HuH-7 (cell line): ENCODE results near the gene RPL10.
A peak's percentile ranks its signal among the peaks of the same experiment; 100 is the strongest.

Experiments
- DNase-seq: peaks from one replicate; pipeline ENCODE4 v3.0.0; 2011; ENCODE audit warnings: low spot score

RPL10 gene

GRCh38 chrX:154397888-154398667 lies at the start of gene RPL10:
Gene RPL10 (plus strand): TSS chrX:154398377. CDS start chrX:154398520, 143 bp downstream.
- DNase-seq = peak; percentile 96

GRCh38 chrX:154348646-154349358 lies 49.4 kb upstream of the RPL10 start:
- no peak for DNase-seq

- DNase-seq = no peak
These were observed 48.7 kb upstream of the RPL10 start for GRCh38 chrX:154349359-154349935.

- no peak for DNase-seq
These were observed 48.2 kb upstream of the RPL10 start for GRCh38 chrX:154349979-154350378.

- no peak for DNase-seq
These were observed 47.6 kb upstream of the RPL10 start for GRCh38 chrX:154350429-154351182.

GRCh38 chrX:154351183-154352011 lies 46.8 kb upstream of the RPL10 start:
- DNase-seq = no peak

GRCh38 chrX:154352012-154352401 lies 46.2 kb upstream of the RPL10 start:
- DNase-seq = no peak

- no peak for DNase-seq
These were observed 45.7 kb upstream of the RPL10 start for GRCh38 chrX:154352466-154352865.

GRCh38 chrX:154353172-154353843 lies 44.9 kb upstream of the RPL10 start:
- DNase-seq = no peak

- no peak for DNase-seq
These were observed 44.2 kb upstream of the RPL10 start for GRCh38 chrX:154354013-154354412.

- no peak for DNase-seq
These were observed 43.7 kb upstream of the RPL10 start for GRCh38 chrX:154354516-154354915.

GRCh38 chrX:154355094-154355775 lies 42.9 kb upstream of the RPL10 start:
- no peak for DNase-seq

- no peak for DNase-seq
These were observed 42.4 kb upstream of the RPL10 start for GRCh38 chrX:154355776-154356140.

- DNase-seq = no peak
These were observed 41.6 kb upstream of the RPL10 start for GRCh38 chrX:154356596-154356995.

- DNase-seq = no peak
These were observed 41.0 kb upstream of the RPL10 start for GRCh38 chrX:154357205-154357604.

GRCh38 chrX:154358011-154358410 lies 40.2 kb upstream of the RPL10 start:
- no peak for DNase-seq

- DNase-seq = no peak
These were observed 39.3 kb upstream of the RPL10 start for GRCh38 chrX:154358829-154359228.

GRCh38 chrX:154359362-154360154 lies 38.6 kb upstream of the RPL10 start:
- no peak for DNase-seq

- no peak for DNase-seq
These were observed 37.9 kb upstream of the RPL10 start for GRCh38 chrX:154360155-154360713.
